GM21515 (cell line): ENCODE data around the gene ACAT2.
"Not testable (repeated sequence)": the region's sequence is repeated elsewhere in the genome, so short reads cannot be mapped to it uniquely, and the experiment has no call there.

ENCODE experiments used
- ATAC-seq: cut with Tn5 transposase; IDR thresholded peaks from one replicate; pipeline ENCODE4 v1.9.1; 2021; ENCODE audit not compliant: unreplicated experiment

Gene ACAT2

DNA sequence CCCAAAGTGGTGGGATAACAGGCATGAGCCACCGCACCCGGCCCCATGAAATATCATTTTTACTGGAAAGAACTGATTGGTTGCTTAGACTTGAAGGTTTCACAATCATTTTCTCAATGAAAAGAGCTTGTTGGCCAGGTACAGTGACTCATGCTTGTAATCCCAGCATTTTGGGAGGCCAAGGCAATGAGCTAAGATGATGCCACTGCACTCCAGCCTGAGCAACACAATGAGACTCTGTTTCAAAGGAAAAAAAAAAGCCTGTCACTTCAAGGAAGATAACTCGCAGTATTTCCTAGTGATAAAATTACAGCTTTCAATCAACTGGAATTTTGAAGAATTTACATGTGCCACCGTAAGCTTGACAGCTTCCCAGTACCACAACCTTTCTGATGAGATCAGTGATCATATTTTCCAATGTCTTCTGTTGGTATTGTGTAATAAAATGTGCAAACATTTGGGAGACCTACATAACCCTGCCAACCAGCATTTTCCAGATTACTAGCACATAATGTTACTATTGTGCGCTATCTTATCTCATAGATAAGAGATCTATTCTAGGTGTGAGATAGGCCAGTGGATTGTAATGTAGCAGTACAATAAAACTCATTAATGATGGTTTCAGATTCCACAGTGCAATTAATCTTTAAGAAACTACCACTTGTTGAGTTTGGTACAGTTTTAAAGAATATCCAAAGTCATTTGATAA is 45.5 kb downstream of the ACAT2 start:
- no peak for ATAC-seq

DNA sequence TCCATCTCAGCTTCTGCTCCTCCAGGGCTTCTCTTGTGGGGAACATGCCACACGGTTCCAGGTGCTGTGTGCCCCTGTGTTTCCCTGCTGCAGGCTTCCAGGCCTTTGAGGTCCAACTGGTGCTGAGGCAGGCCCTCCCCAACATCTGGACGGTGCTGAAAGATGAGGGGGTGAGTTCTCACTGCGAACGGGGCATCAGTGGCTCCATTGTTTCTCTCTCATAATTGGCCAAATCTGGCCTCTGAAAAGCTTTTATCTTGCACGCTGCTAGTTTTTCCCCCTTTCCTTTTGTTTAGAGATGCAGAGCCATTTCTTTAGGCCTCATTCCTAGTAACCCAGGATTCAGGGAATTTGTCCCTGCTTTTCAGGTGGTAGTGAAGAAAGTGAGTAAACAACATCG is 46.8 kb downstream of the ACAT2 start:
- ATAC-seq = no peak

DNA sequence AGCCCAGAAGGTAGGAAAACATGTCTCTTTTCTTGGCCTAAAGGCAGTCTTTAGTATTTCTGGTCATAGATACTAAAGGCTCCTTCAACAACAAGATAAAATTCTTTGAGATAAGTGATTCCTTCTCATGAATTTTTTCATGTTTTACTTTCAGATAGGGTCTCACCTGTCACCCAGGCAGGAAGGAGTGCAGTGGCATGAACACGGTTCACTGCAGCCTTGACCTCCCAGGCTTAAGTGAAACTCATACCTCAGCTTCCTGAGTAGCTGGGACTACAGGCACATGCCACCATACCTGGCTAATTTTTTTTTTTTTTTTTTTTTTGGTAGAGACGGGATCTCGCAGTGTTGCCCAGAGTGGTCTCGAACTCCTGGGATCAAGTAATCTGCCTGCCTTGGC is 47.3 kb downstream of the ACAT2 start:
- ATAC-seq = no peak

DNA sequence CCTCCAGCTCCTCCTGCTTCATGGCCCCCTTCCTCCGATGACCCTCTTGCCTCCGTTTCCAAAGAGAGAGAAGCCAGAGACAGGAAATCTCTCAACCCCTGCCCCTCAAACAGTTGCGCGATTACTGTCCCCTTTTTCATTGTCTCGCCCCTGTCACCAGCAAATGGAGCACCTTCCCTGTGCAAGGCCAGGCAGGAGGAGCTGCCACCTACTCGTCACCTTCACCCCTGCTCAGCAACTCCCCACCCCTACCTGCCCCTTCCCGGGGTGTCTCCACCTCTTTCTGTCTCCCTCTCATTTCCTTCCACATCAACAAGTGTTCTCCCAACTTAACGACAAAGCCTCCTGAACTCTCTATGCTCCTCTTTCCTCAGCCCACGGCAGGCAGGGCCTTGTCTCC is 51.9 kb downstream of the ACAT2 start:
- no peak for ATAC-seq

DNA sequence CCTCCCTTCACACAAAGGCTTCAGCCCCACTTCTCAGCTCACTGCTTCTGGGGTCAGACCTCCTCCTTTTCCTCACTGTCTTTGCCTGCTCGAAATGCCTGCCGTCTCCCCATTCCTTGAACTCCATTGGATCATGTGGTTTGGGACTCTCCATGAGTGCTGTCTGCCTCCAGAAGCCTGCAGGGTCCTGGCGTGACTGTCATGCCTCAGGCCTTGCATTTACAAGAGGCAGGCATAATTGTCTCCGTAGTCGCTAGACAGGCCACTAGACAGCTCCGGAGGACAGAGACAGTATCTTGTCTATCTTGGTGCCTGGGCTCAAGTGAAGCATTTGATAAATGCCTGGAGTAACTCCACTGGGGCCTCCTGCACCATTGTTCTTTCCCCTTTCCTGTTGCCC is 53.6 kb downstream of the ACAT2 start:
- no peak for ATAC-seq

DNA sequence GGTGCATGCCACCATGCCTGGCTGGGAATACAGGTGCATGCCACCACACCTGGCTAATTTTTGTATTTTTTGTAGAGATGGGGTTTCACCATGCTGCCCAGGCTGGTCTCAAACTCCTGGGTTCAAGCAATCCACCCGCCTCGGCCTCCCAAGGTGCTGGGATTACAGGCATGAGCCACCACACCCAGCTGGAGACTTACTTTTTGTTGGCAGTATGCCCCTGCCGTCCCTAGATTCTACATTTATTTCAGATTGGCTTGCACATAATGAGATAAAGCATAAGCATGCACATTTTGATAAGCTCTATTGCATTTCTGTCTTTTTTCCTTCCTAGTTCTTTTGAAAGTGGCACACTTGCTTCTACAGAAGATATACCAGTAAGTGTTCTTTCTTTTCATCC is 54.9 kb downstream of the ACAT2 start:
- ATAC-seq = not testable (repeated sequence)

DNA sequence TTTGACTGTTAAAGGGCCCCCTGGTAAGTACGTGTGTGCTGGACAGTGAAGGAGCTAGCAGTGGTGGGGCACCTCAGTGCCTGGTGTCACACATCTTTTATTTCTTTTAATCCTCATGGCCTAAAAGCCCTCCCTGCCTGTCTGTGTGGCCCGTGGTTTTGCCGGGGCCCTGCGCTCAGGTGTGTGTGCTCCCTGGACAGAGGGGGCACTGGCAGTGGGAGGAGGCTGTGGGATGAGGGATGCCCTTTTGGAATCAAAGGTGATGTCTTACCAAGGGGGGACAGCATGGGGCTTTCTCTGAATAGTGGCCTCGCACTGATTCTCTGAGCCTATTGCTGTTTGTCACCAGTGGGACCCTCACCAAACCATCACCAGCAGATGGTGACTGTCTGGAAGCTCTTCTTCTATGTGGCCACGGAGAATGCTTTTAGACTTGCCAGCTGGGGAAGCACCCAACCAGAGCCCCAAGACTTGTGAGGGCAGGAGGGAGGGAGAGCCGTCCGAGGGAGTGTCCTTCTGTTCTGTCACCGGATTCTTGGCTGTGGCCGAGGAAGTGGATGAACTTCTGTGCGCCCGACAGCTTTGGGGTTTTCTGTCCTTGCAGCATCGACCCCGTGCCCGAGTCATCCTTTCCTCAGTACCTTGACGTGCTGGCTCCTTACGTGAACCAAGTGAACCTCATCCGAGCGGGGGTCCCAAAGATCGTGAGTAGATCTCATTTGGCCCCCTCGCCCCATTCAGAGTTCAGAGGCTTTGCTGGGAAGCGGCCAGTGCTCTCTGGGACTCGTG is 56.3 kb downstream of the ACAT2 start:
- no peak for ATAC-seq

DNA sequence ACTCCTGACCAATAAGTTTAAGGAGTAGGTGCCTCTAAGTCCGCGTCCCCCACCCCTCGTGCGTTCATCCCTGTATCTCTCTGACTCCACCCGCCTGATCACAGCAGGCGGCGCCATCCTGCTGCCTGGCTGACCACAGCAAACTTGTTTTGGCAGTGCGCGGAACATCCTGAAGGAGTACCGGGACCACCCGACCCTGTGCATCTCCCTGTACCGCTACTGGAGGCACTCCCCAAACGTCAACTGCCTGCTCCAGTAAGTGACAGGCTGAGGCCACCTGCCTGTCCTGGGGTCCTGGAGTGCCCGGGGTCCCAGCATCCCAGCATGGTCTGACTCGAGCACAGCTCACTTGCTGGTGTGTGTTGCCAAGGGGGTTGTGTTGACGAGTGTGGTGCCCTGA is 57.3 kb downstream of the ACAT2 start:
- ATAC-seq = no peak

DNA sequence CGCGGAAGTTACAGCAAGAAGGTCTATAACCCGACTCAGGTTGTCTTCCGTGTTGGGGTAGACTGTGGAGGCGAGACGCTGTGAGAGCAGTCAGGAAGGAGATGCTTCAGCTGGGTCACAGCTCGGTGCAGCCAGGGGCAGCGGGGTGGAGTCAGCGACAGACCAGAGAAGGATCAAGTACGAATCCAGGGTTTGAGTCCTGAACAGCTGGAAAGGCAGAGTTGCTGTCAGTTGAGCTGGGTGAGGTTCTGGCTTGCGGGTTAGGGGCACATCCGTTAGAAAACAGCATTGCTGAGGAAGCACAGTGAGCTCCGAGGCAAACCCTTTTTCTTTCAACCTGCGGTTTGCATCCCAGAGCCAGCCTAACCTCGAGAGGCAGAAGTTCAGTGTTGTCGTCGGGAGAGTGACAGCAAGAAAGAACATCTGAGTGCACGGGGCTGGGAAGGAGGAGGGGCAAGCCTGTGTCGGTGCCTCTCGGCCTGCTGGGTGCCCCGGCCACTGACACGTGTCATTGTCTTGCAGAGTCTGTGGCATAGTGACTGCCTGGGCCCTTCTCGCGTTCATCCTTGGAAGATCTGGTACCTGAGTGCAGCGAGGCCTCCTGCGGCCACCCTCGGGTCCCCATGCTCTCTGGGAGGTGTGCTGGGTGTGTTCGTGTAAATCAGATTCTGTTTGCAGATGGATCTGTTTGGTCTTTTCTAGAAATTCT is 58.2 kb downstream of the ACAT2 start:
- peak; percentile 69 for ATAC-seq

DNA sequence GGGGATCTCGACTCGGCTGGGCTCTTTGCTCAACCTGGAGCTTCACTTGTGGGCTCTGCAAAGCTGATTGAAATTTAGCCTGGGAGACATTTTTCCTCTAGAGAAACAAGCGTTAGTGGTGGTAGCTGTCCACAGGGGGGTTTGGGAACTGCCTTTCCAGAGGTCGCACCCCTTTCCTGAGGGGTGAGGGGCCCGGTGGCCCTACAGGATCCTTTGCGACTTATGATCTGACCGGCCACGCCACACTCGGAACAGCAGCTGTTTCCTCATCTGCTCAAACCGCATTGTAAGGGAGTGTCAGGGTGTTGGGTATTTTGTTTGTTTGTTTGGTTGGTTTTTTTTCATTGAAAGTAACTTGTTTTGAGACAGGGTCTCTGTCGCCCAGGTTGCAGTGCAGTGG is 59.3 kb downstream of the ACAT2 start:
- ATAC-seq = no peak

DNA sequence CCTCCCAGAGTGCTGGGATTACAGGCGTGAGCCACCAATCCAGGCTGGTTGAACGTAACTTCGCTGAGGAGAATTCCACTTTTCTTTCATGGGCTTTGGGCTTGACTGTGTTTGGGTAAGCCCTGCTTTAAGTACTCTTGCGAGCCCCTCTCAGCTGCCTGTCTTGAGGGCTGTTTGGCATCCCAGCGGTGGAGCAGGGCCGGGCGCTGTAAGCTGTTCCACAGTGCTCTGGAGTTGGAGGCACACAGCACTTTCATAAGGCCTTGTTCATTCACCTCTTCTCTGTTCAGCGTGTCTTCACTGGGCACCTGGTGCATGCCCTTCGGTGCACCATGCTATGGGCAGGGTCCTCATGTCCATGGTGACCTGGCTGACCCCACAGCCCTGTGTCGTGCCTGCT is 59.9 kb downstream of the ACAT2 start:
- ATAC-seq = no peak

DNA sequence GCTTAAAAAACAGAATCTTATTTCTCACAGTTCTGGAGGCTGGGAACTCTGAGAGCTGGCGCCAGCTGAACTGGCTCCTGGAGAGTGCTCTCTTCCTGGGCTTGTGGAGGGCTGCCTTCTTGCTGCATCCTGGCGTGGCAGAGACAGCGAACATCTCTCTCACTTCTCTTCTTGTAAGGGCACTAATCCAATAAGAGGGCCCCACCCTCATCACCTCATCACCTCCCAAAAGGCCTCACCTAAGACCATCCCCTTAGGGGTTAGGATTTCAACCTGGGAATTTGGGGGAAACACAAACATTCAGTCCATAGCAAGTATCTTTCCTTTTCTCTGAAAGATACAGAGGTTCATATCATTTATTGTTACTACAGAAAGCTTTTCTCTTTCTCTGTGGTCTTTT is 62.1 kb downstream of the ACAT2 start:
- ATAC-seq = no peak

DNA sequence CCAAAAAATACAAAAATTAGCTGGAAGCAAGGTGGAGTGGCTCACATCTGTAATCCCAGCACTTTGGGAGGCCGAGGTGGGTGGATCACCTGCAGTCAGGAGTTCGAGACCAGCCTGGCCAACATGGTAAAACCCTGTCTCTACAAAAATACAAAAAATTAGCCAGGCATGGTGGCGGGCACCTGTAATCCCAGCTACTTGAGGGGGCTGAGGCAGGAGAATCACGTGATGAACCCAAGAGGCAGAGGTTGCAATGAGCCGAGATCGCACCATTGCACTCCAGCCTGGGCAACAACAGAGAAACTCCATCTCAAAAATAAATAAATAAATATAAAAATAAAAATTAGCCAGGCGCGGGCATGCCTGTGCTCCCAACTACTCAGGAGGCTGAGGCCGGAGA is 62.8 kb downstream of the ACAT2 start:
- ATAC-seq = not testable (repeated sequence)

DNA sequence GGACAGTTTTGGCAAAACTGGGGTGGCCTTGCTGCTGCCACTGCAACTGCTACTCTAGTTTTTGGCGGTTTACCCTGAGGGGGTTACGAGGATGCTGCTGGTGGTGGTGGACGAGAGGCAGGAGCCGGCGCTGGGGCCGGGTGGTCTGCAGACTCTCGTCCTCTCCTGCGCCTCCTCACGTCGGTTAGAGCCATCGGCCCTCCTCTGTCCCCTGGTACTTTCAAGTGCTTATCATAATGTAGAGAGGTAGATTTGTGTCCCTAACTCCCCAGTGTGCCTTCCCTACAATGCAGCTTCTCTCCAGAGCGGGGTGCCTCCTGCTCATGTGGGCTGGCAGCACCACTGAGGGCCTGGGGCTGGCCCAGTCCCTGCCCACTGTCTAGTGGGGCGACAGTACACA is 64.2 kb downstream of the ACAT2 start:
- no peak for ATAC-seq

DNA sequence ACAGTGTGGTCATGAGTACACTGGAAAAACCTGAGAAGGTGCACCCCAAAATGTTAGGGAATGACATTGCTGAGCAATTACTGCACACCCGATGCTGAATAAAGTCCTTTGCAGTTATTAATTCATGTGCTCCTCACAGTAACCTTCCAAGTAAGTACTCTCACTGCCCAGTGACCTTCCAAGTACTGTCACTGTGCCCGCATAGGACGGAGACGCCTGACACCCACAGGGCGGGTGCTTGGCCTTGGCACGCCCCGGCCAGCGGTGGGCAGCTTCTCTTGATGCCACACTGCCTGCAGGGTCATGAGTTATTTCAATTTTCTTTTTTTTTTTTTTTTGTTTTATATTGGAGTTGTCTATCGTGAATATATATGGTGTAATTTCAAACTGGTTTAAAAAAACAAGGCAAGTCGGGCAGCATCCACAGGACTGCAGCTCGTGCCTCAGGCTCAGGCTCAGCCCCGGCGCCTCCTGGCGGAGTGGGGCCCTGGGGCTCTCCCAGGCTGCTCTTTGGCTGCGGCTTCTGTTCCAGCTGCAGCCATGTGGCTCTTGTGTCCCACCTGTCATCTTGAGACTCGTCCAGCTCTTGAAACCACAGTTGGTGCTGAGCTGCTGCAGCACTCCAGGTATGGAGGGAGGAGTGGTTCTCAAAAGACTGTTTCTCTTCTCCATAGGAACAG is 65.3 kb downstream of the ACAT2 start:
- ATAC-seq = no peak

DNA sequence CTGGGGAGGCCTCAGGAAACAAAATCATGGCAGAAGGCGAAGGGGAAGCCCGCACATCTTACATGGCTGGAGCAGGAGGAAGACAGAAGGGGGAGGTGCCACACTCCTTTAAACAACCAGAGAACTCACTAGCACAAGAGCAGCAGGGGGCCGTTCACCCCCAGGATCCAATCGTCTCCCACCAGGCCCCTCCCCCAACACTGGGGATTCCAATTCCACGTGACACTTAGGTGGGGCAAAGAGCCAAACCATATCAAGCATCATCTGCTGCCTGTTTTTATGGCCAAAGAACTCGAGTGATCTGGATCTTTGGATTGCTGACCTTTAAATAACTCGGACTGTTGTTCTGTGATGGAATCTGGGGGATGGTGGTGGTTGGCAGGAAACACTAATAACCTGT is 66.2 kb downstream of the ACAT2 start:
- no peak for ATAC-seq
